ENCODE measurements around the gene ACSL5.
A peak's percentile ranks its signal among the peaks of the same experiment; 100 is the strongest.

ACSL5 gene, protein sequence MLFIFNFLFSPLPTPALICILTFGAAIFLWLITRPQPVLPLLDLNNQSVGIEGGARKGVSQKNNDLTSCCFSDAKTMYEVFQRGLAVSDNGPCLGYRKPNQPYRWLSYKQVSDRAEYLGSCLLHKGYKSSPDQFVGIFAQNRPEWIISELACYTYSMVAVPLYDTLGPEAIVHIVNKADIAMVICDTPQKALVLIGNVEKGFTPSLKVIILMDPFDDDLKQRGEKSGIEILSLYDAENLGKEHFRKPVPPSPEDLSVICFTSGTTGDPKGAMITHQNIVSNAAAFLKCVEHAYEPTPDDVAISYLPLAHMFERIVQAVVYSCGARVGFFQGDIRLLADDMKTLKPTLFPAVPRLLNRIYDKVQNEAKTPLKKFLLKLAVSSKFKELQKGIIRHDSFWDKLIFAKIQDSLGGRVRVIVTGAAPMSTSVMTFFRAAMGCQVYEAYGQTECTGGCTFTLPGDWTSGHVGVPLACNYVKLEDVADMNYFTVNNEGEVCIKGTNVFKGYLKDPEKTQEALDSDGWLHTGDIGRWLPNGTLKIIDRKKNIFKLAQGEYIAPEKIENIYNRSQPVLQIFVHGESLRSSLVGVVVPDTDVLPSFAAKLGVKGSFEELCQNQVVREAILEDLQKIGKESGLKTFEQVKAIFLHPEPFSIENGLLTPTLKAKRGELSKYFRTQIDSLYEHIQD

GRCh38 chr10:112373912-112374338 lies at the start of gene ACSL5:
Gene ACSL5, plus strand, starts transcription at chr10:112374116. Its CDS starts 20,831 bp downstream, at chr10:112394947.
- H3K27ac ChIP-seq, result no peak within 1 kb of the TSS
- no peak for TF ChIP-seq ZFX (IDR thresholded peaks at IDR 0.05; ENCODE audit: borderline replicate concordance)
- TF ChIP-seq, protein P1, sequence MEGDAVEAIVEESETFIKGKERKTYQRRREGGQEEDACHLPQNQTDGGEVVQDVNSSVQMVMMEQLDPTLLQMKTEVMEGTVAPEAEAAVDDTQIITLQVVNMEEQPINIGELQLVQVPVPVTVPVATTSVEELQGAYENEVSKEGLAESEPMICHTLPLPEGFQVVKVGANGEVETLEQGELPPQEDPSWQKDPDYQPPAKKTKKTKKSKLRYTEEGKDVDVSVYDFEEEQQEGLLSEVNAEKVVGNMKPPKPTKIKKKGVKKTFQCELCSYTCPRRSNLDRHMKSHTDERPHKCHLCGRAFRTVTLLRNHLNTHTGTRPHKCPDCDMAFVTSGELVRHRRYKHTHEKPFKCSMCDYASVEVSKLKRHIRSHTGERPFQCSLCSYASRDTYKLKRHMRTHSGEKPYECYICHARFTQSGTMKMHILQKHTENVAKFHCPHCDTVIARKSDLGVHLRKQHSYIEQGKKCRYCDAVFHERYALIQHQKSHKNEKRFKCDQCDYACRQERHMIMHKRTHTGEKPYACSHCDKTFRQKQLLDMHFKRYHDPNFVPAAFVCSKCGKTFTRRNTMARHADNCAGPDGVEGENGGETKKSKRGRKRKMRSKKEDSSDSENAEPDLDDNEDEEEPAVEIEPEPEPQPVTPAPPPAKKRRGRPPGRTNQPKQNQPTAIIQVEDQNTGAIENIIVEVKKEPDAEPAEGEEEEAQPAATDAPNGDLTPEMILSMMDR (IDR thresholded peaks at IDR 0.05), result no peak

DNA sequence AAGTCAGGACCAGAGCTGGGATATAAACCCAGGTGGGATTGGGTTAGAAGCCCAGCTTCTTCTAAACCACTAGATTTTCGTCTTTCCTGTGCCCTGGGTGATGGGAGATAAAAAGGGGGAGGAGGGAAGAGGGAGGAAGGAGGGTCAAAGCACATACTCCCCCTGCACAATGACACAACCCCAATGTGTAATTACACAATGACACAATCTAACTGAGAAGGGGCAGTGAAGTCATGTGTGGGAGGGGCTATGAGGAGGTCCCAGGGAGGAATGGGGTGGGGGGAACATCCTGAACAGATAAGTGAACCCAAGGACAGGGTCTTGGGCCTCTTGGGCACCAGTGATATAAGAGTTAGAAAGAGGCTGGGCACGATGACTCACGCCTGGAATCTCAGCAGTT lies 46.2 kb upstream of the ACSL5 start:
- TF ChIP-seq, protein P1 (IDR thresholded peaks at IDR 0.05), result no peak
- no peak for TF ChIP-seq ZFX (IDR thresholded peaks at IDR 0.05; ENCODE audit: borderline replicate concordance)
- H3K27ac ChIP-seq, result no peak overlapping the region

DNA sequence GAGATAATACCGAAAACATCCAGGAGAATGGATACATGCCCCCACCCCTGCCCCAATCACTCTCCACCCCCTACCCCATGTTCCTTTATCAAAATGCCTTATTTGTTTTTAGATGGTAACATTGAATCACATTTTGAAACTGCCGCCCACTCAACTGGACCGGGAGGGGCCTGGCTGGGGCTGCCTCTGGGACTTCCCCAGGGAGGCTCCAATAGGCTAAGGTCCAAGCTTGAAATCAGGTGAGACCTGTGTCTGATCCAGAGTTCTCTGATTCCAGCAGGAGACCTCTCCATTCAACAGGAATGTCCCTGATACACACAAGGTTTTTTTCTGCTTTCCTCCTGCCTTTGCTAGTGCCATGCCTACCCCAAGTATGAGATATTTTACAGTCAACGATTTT lies 43.8 kb upstream of the ACSL5 start:
- peak overlapping the region; percentile 26; the same call in 1 of the 2 replicates for H3K27ac ChIP-seq
- TF ChIP-seq, protein P1 (IDR thresholded peaks at IDR 0.05), result no peak
- TF ChIP-seq ZFX (IDR thresholded peaks at IDR 0.05; ENCODE audit: borderline replicate concordance), result no peak

DNA sequence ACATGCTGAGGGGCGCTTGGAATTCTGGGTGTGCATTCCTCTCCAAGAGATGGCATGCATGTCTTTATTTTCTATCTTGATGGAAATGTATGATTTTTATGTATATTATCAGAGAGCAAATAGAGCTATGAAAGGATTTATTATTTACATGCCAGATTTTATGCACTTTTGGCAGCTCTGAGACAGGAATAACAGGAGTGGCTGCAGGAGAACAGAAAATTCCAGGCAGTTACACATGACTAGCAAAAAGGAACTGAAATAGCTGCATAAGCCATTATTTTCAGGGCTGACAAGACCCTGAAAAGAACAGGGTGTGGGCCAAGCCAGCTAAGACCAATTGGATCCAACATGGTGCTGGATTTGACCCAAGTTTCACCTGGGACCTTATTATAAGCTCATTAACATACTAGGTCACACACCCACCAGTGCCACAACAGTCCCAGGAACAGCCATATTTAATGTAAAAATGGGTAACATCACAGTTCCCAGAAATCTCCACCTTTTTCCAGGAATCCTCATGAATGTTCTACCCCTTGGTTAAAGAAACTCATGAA lies 43.2 kb upstream of the ACSL5 start:
- TF ChIP-seq, protein P1 (IDR thresholded peaks at IDR 0.05), result no peak
- no peak for TF ChIP-seq ZFX (IDR thresholded peaks at IDR 0.05; ENCODE audit: borderline replicate concordance)
- H3K27ac ChIP-seq, result peak overlapping the region; percentile 26; the same call in 1 of the 2 replicates

GRCh38 chr10:112332022-112332421 lies 41.9 kb upstream of the ACSL5 start:
- H3K27ac ChIP-seq, result no peak overlapping the region

DNA sequence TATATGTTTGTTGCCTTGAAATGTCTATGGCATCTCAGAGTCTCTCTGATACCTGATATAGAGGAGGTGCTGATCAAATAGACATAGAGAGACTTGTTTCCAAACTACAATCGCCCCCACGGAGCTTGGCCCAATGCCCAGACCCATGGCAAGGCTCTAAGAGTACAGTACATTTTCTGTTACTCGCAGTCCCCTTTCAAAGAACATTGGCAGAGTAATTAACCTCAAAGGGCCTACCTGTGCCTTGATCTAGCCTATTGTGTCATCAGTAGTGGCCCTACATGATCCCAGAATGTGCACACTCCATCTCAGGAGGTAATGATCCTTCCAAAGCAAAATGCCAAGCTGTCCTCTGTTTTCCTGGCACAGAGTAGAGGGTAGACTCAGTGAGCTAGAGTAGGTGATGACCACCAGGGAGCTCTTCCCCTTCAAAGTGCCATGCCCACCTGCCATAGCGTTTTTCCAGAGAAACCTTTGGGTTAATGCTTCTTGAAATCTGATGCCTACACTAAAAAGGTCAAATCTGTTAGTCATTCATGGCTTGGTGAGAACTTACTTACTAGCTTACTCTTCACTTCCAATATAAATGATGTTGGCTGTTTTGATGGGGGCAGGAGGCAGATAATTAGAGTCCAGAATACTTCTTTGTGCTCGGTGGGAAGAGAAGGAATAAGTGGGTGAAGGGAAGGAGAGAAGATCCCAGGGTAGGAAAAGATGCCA lies 41.2 kb upstream of the ACSL5 start:
- TF ChIP-seq, protein P1 (IDR thresholded peaks at IDR 0.05), result no peak
- no peak for TF ChIP-seq ZFX (IDR thresholded peaks at IDR 0.05; ENCODE audit: borderline replicate concordance)
- H3K27ac ChIP-seq, result no peak overlapping the region

More at GRCh38 chr10:112332022-112332421, 41.9 kb upstream of the ACSL5 start:
- TF ChIP-seq ZFX (IDR thresholded peaks at IDR 0.05; ENCODE audit: borderline replicate concordance), result no peak
- TF ChIP-seq, protein P1 (IDR thresholded peaks at IDR 0.05), result no peak

All from 22Rv1 (cell line).